GM12875 (cell line): ENCODE measurements around the gene ATP13A5.

Experiments used
- H3K4me3 ChIP-seq: one replicate; pipeline ENCODE4 v1.5.1; 2011; ENCODE audit warnings: low read depth, low read length, control low read depth
- CTCF ChIP-seq: IDR thresholded peaks from 2 replicates; pipeline ENCODE4 v1.5.1; 2011; ENCODE audit warnings: low read depth, mild to moderate bottlenecking, control low read depth, inconsistent platforms, low read length, moderate library complexity, borderline replicate concordance; ENCODE audit not compliant: insufficient read depth

ATP13A5 gene

GRCh38 chr3:193400304-193400703 lies 21.8 kb upstream of the ATP13A5 start:
- no peak overlapping the region for H3K4me3 ChIP-seq
- TF ChIP-seq CTCF: no peak

GRCh38 chr3:193396451-193397244 lies 18.1 kb upstream of the ATP13A5 start:
- TF ChIP-seq CTCF: no peak
- H3K4me3 ChIP-seq: no peak overlapping the region

- H3K4me3 ChIP-seq: no peak overlapping the region
- no peak for TF ChIP-seq CTCF
Observed at GRCh38 chr3:193391902-193392301, 13.3 kb upstream of the ATP13A5 start.

- TF ChIP-seq CTCF: no peak
Observed at GRCh38 chr3:193389335-193389734, 10.8 kb upstream of the ATP13A5 start.

GRCh38 chr3:193388361-193388760 lies 9.8 kb upstream of the ATP13A5 start:
- no peak for TF ChIP-seq CTCF
- H3K4me3 ChIP-seq: no peak overlapping the region

More at GRCh38 chr3:193389335-193389734, 10.8 kb upstream of the ATP13A5 start:
- no peak overlapping the region for H3K4me3 ChIP-seq

DNA sequence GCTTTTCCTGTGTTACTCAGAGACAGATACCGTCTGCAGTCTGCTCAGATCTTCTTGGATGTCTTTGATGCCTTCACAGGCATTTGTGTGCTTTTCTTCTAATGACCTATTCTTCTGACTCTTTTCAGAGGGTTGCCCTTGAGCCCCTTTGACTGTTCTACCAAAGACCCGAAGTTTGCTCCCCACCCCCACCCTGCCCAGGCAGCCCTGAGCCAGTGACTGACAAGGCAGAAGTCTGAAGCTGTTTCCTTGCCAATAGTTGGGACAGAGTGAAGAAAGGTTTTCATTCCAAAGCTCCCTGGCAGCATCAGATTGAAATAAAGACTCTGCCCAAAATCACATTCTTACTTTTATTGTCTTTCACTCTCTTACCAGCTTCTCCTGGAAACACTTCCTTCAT lies 9.0 kb upstream of the ATP13A5 start:
- H3K4me3 ChIP-seq: no peak overlapping the region
- TF ChIP-seq CTCF: no peak

DNA sequence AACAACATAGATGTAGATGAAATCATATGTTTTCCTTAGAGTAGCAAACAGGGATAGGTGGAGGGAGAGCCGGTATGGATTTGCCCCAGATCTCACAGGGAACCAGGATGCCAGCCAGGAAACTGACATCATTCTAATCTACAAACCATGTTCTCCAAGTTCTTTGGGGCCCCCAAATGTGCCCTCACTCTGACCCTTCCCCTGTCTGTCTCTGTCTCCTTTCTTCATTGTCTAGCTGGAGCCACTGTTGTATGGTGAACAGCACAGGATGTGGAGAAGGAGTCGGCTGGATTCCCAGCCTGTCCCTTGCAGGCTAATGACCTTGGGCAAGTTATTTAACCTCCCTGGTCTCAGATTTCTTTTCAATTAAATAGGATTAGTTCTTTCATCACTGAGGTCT lies 962 bp downstream of the ATP13A5 start:
- no peak overlapping the region for H3K4me3 ChIP-seq
- TF ChIP-seq CTCF: no peak
